PFSK-1 (cell line): ENCODE measurements around the gene PPARGC1A.

Experiments
- FOXP2 ChIP-seq: optimal IDR thresholded peaks from 2 replicates; pipeline ENCODE3; 2011; ENCODE audit warnings: borderline replicate concordance, control low read depth, inconsistent platforms; ENCODE audit not compliant: insufficient read depth; ENCODE audit errors: extremely low read length, extremely low read depth
- POLR2AphosphoS5 ChIP-seq: IDR thresholded peaks from 2 replicates; pipeline ENCODE4 v1.6.1; 2012; ENCODE audit warnings: low read depth, mild to moderate bottlenecking, control low read depth, low read length, moderate library complexity
- REST ChIP-seq, 2 experiments: IDR thresholded peaks; 2 replicates each; pipeline versions ENCODE4 v1.6.1 to v1.8.0; 2011 to 2012; ENCODE audit warnings: low read depth in 2 of 2, low read length in 2 of 2, control low read depth in 1 of 2, inconsistent platforms in 1 of 2, mild to moderate bottlenecking in 1 of 2, moderate library complexity in 1 of 2; ENCODE audit not compliant: insufficient read depth in 1 of 2
- SIN3A ChIP-seq: IDR thresholded peaks from 2 replicates; pipeline ENCODE4 v1.6.1; 2012; ENCODE audit warnings: mild to moderate bottlenecking, low read length, moderate library complexity, borderline replicate concordance; ENCODE audit not compliant: insufficient read depth
- TAF1 ChIP-seq: IDR thresholded peaks from 2 replicates; pipeline ENCODE4 v1.6.1; 2012; ENCODE audit warnings: low read length, control low read depth, borderline replicate concordance; ENCODE audit not compliant: insufficient read depth

The PPARGC1A gene

GRCh38 chr4:23929248-23929647 lies 39.4 kb upstream of the PPARGC1A start:
- TF ChIP-seq POLR2AphosphoS5 (no peak), SIN3A (no peak), REST (IDR thresholded peaks at IDR 0.05; ENCODE audit: insufficient read depth in 1 of 2, low read depth in 2 of 2, low read length in 2 of 2) (no peak), TAF1 (no peak), FOXP2 (no peak)

GRCh38 chr4:23924556-23924955 lies 34.7 kb upstream of the PPARGC1A start:
- TF ChIP-seq REST (IDR thresholded peaks at IDR 0.05; ENCODE audit: insufficient read depth in 1 of 2, low read depth in 2 of 2, low read length in 2 of 2), result no peak
- TF ChIP-seq FOXP2, result no peak
- no peak for TF ChIP-seq POLR2AphosphoS5
- TF ChIP-seq TAF1, result no peak
- TF ChIP-seq SIN3A, result no peak

GRCh38 chr4:23923840-23924239 lies 34.0 kb upstream of the PPARGC1A start:
- no peak for TF ChIP-seq TAF1
- TF ChIP-seq FOXP2, result no peak
- no peak for TF ChIP-seq SIN3A
- no peak for TF ChIP-seq REST (IDR thresholded peaks at IDR 0.05; ENCODE audit: insufficient read depth in 1 of 2, low read depth in 2 of 2, low read length in 2 of 2)
- TF ChIP-seq POLR2AphosphoS5, result no peak

- TF ChIP-seq SIN3A, result no peak
- no peak for TF ChIP-seq REST (IDR thresholded peaks at IDR 0.05; ENCODE audit: insufficient read depth in 1 of 2, low read depth in 2 of 2, low read length in 2 of 2)
- no peak for TF ChIP-seq TAF1
- no peak for TF ChIP-seq POLR2AphosphoS5
- TF ChIP-seq FOXP2, result no peak
Observed at GRCh38 chr4:23923141-23923540, 33.3 kb upstream of the PPARGC1A start.

- TF ChIP-seq TAF1 (no peak), REST (IDR thresholded peaks at IDR 0.05; ENCODE audit: insufficient read depth in 1 of 2, low read depth in 2 of 2, low read length in 2 of 2) (no peak), SIN3A (no peak), FOXP2 (no peak), POLR2AphosphoS5 (no peak)
Observed at GRCh38 chr4:23922541-23923111, 32.8 kb upstream of the PPARGC1A start.
